Measurements from ENCODE around the gene LRRC32.

The LRRC32 gene

DNA sequence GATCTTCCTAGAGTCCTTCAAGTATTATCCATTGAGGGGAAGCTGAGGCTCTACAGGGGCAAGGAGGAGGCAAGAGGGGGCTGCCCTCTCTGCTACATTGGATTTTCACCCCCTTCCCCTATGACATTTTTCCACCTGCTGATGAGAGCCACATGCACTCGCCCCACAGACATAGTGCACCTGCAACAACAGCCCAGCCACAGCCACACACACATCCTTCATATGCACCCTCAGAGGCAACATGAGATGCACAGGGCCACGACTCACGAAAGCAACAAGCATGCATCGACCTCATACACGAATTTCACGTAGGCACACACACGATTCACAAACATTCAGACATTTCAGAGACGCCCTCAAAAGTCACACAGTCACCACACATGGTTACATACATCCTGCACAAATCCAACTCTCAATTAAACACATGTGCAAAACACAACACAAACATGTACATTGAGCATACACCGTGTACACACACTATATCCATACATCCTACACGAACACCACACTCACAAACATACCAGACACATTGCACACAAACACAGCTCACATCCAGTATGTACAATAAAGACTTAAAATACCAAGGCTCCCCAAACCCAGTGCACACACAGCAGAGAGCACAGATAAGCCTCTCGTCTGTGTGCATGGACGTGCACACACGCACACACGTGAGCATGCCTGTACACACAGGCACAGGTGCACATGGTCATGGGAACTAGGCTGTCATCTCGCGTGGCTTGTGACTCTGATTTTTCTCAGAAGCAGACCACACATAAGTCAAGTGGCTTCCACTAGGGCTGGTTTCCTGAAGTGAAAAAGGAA lies 6.3 kb upstream of the LRRC32 start:
- H3K4me3 ChIP-seq (IDR thresholded peaks at IDR 0.05; ENCODE audit: insufficient read depth, low read depth, low read length), result no peak overlapping the region
- H4K20me1 ChIP-seq (ENCODE audit: insufficient read depth), result no peaks in the 10 kb centered on the region
- no peaks in the 10 kb centered on the region for H3K79me2 ChIP-seq (ENCODE audit: insufficient read depth, low read depth)
- H3K9ac ChIP-seq, result no peak overlapping the region
- H3K27me3 ChIP-seq (ENCODE audit: insufficient read depth, low read depth), result no peaks in the 10 kb centered on the region
- H2AFZ ChIP-seq (ENCODE audit: low read depth), result no peak overlapping the region
- TF ChIP-seq CTCF (conservative IDR thresholded peaks at IDR 0.05; ENCODE audit: low read depth, low read length), result no peak
- H3K27ac ChIP-seq, result no peak overlapping the region
- no peaks in the 10 kb centered on the region for H3K36me3 ChIP-seq (ENCODE audit: insufficient read depth)
- no peak overlapping the region for H3K4me2 ChIP-seq
- H3K4me1 ChIP-seq (ENCODE audit: low read depth, poor library complexity, severe bottlenecking), result peaks cover 16% of the 10 kb centered on the region

- no peak overlapping the region for H3K4me3 ChIP-seq (IDR thresholded peaks at IDR 0.05; ENCODE audit: insufficient read depth, low read depth, low read length)
- TF ChIP-seq CTCF (conservative IDR thresholded peaks at IDR 0.05; ENCODE audit: low read depth, low read length), result no peak
- no peaks in the 10 kb centered on the region for H3K36me3 ChIP-seq (ENCODE audit: insufficient read depth)
- H3K4me1 ChIP-seq (ENCODE audit: low read depth, poor library complexity, severe bottlenecking), result peaks cover 16% of the 10 kb centered on the region
- no peak overlapping the region for H3K9ac ChIP-seq
- H4K20me1 ChIP-seq (ENCODE audit: insufficient read depth), result no peaks in the 10 kb centered on the region
- no peak overlapping the region for H3K4me2 ChIP-seq
- H3K79me2 ChIP-seq (ENCODE audit: insufficient read depth, low read depth), result no peaks in the 10 kb centered on the region
- H2AFZ ChIP-seq (ENCODE audit: low read depth), result no peak overlapping the region
- H3K27me3 ChIP-seq (ENCODE audit: insufficient read depth, low read depth), result no peaks in the 10 kb centered on the region; the same call in 1 of the 2 replicates
- no peak overlapping the region for H3K27ac ChIP-seq
These were observed 4.2 kb upstream of the LRRC32 start for GRCh38 chr11:76674517-76675400.

GRCh38 chr11:76673176-76674142 lies 2.9 kb upstream of the LRRC32 start:
- Histone ChIP-seq H3K27me3 (ENCODE audit: insufficient read depth, low read depth) (no peaks in the 10 kb centered on the region; the same call in 1 of the 2 replicates), H4K20me1 (ENCODE audit: insufficient read depth) (no peaks in the 10 kb centered on the region), H3K4me2 (peak overlapping the region; percentile 62), H2AFZ (ENCODE audit: low read depth) (peak overlapping the region; percentile 70), H3K9ac (peak overlapping the region; percentile 20; the same call in 1 of the 2 replicates), H3K79me2 (ENCODE audit: insufficient read depth, low read depth) (no peaks in the 10 kb centered on the region), H3K27ac (0 out of 2 replicates have a peak overlapping the region, but pooled peaks have one; percentile 27), H3K4me1 (ENCODE audit: low read depth, poor library complexity, severe bottlenecking) (peaks cover 16% of the 10 kb centered on the region), H3K4me3 (IDR thresholded peaks at IDR 0.05; ENCODE audit: insufficient read depth, low read depth, low read length) (no peak overlapping the region), H3K36me3 (ENCODE audit: insufficient read depth) (no peaks in the 10 kb centered on the region)
- no peak for TF ChIP-seq CTCF (conservative IDR thresholded peaks at IDR 0.05; ENCODE audit: low read depth, low read length)

Measured in KMS-11 (cell line).